ENCODE results near the gene GDF10.

Gene GDF10

DNA sequence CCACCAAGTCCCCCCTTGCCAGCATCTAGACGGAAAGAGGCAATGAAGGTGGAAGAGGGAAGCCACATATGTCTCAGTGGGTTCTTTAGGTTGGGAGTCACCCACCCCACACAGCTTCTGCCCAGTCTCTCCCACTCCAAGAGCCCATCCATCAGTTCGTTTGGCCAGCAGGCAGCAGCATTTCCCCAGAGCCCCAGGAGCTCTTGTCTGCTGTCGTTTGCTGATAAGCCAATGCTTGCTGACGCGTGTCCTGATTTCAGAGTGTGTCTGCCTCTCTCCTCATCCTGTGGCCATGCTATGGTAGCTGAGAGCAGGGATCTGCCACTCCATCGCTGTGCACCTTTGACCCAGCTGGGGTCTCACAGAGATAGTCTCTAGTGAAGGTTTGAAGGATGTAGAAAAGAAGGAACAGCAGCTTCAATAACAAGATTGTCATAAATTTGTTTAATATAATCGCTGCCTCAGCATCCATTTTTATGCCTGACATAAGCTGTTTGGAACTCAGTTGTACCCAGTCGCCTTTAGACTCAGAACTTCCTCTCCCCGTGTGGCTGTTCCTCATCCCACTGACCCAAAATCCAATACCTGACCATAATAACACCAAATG is 39.4 kb upstream of the GDF10 start:
- in situ Hi-C loops (cut with MboI; ENCODE audit: low sequenced_read_pairs) = no loop called here
- Histone ChIP-seq H3K4me1 (no peaks in the 10 kb centered on the region), H3K27me3 (ENCODE audit: low read depth) (no peaks in the 10 kb centered on the region; the same call in 1 of the 2 replicates), H3K9me3 (no peaks in the 10 kb centered on the region), H3K36me3 (replicated peaks) (no peaks in the 10 kb centered on the region), H3K4me3 (no peak overlapping the region)
- DNase-seq (ENCODE audit: low spot score in 2 of 2) = no peak

DNA sequence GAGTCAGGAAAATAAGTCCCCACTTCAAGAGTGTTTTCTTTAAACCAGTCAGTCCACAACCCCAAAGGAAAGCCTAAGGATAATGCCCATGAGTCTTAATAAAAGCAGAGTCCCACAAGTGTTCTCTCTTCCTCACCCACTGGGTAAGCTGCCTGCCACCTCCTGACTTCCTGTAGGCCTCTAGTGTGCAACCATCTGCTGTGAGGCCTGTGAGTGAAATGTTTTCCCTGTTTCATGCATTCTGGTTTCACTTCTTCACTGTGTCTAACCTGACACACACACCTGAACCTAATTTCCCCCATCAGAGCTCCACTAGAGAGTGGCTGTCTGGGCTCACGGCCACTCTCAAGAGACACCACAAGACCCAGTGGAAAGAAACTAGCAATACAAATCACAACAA is 38.9 kb upstream of the GDF10 start:
- Histone ChIP-seq H3K27me3 (ENCODE audit: low read depth) (no peaks in the 10 kb centered on the region; the same call in 1 of the 2 replicates), H3K36me3 (replicated peaks) (no peaks in the 10 kb centered on the region), H3K9me3 (no peaks in the 10 kb centered on the region), H3K4me1 (no peaks in the 10 kb centered on the region), H3K4me3 (no peak overlapping the region)
- DNase-seq (ENCODE audit: low spot score in 2 of 2) = no peak
- in situ Hi-C loops (cut with MboI; ENCODE audit: low sequenced_read_pairs) = no loop called here

DNA sequence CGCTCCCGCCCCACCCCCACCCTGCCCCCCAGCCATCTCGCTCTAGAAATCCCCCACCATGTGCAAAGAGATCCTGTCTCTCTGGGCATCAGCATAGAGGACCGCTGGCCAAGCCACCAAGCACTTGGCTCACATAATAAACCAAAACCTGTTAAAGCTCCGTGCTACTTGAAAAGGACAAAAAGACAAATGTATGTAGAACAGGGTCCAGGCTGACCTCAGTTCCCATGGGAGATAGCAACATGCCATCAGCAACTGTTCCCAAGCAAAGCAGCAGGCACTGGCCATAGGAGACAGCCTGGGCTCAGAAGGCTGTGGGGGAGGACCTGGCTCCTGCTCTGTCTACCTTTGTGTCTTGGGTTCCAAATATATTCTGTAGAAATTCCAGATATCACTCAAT is 38.4 kb upstream of the GDF10 start:
- H3K9me3 ChIP-seq = no peaks in the 10 kb centered on the region
- in situ Hi-C loops (cut with MboI; ENCODE audit: low sequenced_read_pairs) = no loop called here
- H3K4me1 ChIP-seq = no peaks in the 10 kb centered on the region
- no peaks in the 10 kb centered on the region; the same call in 1 of the 2 replicates for H3K27me3 ChIP-seq (ENCODE audit: low read depth)
- no peak for DNase-seq (ENCODE audit: low spot score in 2 of 2)
- H3K36me3 ChIP-seq (replicated peaks) = no peaks in the 10 kb centered on the region
- no peak overlapping the region for H3K4me3 ChIP-seq

- in situ Hi-C loops (cut with MboI; ENCODE audit: low sequenced_read_pairs) = no loop called here
- Histone ChIP-seq H3K4me1 (no peaks in the 10 kb centered on the region), H3K4me3 (no peak overlapping the region), H3K9me3 (no peaks in the 10 kb centered on the region), H3K36me3 (replicated peaks) (no peaks in the 10 kb centered on the region), H3K27me3 (ENCODE audit: low read depth) (no peaks in the 10 kb centered on the region; the same call in 1 of the 2 replicates)
- no peak for DNase-seq (ENCODE audit: low spot score in 2 of 2)
These were observed 37.1 kb upstream of the GDF10 start for GRCh38 chr10:47262606-47263533.

DNA sequence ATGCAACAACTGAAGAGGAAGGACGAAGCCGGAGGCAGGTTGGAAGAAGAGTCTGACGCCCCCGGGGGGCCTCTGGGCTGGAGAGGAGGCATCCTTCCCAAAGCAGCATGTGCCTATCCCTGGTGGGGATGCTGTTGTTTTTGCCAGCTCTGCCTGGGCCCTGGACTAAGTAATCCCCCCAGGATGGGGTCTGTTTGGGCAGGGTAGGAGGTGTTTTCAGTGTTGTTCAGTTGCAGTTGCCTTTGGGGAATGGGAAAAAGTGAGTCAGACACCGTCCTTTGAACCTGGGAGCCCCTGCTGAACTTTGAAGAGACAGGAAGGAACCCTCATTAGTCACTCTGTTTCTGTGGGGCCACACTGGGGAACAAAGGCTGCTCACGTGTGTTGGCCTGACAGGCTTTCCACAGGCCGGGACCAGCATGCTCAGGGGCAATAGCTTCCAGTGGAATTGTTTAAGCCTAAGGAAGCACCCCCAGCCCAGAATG is 35.2 kb upstream of the GDF10 start:
- in situ Hi-C loops (cut with MboI; ENCODE audit: low sequenced_read_pairs) = no loop called here
- H3K9me3 ChIP-seq = no peaks in the 10 kb centered on the region
- H3K4me1 ChIP-seq = no peaks in the 10 kb centered on the region
- H3K36me3 ChIP-seq (replicated peaks) = no peaks in the 10 kb centered on the region
- H3K27me3 ChIP-seq (ENCODE audit: low read depth) = no peaks in the 10 kb centered on the region; the same call in 1 of the 2 replicates
- H3K4me3 ChIP-seq = no peak overlapping the region
- DNase-seq (ENCODE audit: low spot score in 2 of 2) = no peak

DNA sequence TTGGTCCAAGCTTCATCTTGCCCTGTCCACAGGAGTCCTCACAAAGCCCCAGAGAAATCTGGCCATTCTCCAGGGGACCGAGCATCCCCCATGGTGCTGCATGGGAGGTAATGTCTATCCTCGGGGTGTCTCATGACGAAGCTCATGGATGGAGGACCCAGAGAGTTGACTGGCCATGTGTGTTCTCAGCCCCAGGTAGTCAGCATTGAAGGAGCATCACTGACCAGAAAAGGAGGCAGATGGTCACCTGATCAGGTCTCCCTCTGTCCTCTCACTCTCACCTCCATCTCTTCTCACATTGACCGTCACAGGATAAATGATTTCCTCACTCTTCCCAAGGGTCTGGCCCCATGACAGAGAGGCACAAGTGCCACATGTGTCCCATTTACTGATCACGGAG is 33.4 kb upstream of the GDF10 start:
- in situ Hi-C loops (cut with MboI; ENCODE audit: low sequenced_read_pairs) = no loop called here
- H3K27me3 ChIP-seq (ENCODE audit: low read depth) = no peaks in the 10 kb centered on the region
- no peaks in the 10 kb centered on the region for H3K36me3 ChIP-seq (replicated peaks)
- no peak for DNase-seq (ENCODE audit: low spot score in 2 of 2)
- H3K9me3 ChIP-seq = no peaks in the 10 kb centered on the region
- H3K4me1 ChIP-seq = no peaks in the 10 kb centered on the region
- H3K4me3 ChIP-seq = no peak overlapping the region

- no peaks in the 10 kb centered on the region for H3K36me3 ChIP-seq (replicated peaks)
- no peak for DNase-seq (ENCODE audit: low spot score in 2 of 2)
- H3K4me3 ChIP-seq = no peak overlapping the region
- no peaks in the 10 kb centered on the region for H3K27me3 ChIP-seq (ENCODE audit: low read depth)
- H3K9me3 ChIP-seq = no peaks in the 10 kb centered on the region
- in situ Hi-C loops (cut with MboI; ENCODE audit: low sequenced_read_pairs) = no loop called here
- no peaks in the 10 kb centered on the region for H3K4me1 ChIP-seq
These were observed 31.3 kb upstream of the GDF10 start for GRCh38 chr10:47268696-47269095.

DNA sequence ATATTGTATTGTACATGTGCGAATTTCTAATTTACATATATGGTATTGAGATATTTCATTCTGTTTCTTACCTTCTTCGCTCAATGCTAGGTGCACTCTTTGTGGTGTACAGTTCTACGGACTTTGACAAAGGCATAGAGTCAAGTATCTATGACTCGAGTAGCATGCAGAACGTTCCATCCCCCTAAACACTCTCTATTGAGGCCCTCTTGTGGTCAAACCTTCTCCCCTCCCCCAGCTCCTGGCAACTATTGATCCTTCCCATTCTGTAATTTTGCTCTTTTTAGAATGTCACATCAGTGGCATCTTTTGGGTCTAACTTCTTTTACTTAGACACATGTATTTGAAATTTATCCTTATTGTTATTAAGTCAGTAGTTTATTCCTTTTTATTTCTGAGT is 30.7 kb upstream of the GDF10 start:
- DNase-seq (ENCODE audit: low spot score in 2 of 2) = no peak
- Histone ChIP-seq H3K9me3 (no peaks in the 10 kb centered on the region), H3K4me1 (no peaks in the 10 kb centered on the region), H3K27me3 (ENCODE audit: low read depth) (no peaks in the 10 kb centered on the region), H3K36me3 (replicated peaks) (no peaks in the 10 kb centered on the region), H3K4me3 (no peak overlapping the region)
- in situ Hi-C loops (cut with MboI; ENCODE audit: low sequenced_read_pairs) = no loop called here

- Histone ChIP-seq H3K4me1 (no peaks in the 10 kb centered on the region), H3K4me3 (no peak overlapping the region), H3K9me3 (no peaks in the 10 kb centered on the region), H3K36me3 (replicated peaks) (no peaks in the 10 kb centered on the region), H3K27me3 (ENCODE audit: low read depth) (no peaks in the 10 kb centered on the region)
- in situ Hi-C loops (cut with MboI; ENCODE audit: low sequenced_read_pairs) = no loop called here
- DNase-seq (ENCODE audit: low spot score in 2 of 2) = no peak
These were observed 23.9 kb upstream of the GDF10 start for GRCh38 chr10:47276071-47276470.

- Histone ChIP-seq H3K27me3 (ENCODE audit: low read depth) (no peaks in the 10 kb centered on the region), H3K9me3 (no peaks in the 10 kb centered on the region), H3K4me1 (no peaks in the 10 kb centered on the region), H3K36me3 (replicated peaks) (no peaks in the 10 kb centered on the region), H3K4me3 (no peak overlapping the region)
- DNase-seq (ENCODE audit: low spot score in 2 of 2) = no peak
- in situ Hi-C loops (cut with MboI; ENCODE audit: low sequenced_read_pairs) = no loop called here
These were observed 23.2 kb upstream of the GDF10 start for GRCh38 chr10:47276576-47277351.

DNA sequence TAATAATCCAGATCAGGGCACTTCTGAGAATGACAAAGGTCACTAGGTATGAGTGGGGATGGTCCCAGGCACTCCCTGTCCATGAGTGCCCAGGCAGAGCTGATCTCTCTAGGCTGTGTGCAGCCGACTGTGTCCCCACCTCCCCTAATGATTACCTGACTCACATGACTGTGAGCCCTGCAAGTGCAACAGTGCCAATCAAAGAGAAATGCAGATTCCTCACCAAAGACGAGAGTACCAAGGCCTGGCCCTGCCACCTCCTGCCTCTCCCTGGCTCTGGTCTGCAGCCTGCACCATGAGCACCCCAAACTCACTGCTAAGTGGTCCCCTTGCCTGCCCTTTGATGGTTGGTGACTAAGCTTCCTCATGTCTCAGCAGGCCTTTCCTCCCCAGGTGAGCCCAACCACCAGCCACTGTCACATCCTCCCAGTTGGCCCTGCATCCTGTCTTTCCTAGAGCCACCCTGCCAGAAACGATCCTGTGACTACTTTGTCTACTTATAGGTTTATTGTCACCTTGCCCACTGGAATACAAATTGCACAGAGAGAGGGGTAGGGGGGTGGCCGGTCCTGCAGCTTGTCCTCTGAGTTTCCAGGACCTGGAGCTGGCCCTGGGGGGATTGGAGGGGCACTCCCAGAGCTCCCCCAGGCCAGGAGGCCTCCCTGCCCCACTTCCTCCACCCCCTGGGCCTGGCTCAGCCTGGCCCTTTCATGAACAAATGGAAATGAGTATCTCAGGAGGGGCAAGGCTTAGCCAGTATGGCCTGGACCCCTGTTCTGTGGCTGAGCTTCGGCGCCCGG is 22.4 kb upstream of the GDF10 start:
- in situ Hi-C loops (cut with MboI; ENCODE audit: low sequenced_read_pairs) = no loop called here
- Histone ChIP-seq H3K36me3 (replicated peaks) (no peaks in the 10 kb centered on the region), H3K4me3 (no peak overlapping the region), H3K4me1 (no peaks in the 10 kb centered on the region), H3K9me3 (no peaks in the 10 kb centered on the region), H3K27me3 (ENCODE audit: low read depth) (no peaks in the 10 kb centered on the region)
- DNase-seq (ENCODE audit: low spot score in 2 of 2) = no peak

DNA sequence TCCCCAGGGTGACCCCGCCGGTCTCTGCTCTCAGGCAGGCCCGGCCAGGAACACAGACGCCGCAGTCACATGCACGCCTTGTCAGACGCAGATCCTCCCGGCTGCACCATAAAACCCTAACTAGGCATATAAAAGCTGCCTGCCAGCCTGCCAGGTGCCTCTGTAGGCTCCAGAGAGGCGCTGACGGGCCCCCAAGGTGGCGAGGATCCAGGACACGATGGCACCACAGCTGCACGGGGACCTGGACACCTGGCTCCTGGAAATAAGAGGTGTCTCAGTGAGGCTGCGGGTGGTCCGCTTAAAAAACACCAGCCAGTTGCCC is 21.9 kb upstream of the GDF10 start:
- in situ Hi-C loops (cut with MboI; ENCODE audit: low sequenced_read_pairs) = no loop called here
- H3K9me3 ChIP-seq = no peaks in the 10 kb centered on the region
- no peaks in the 10 kb centered on the region for H3K4me1 ChIP-seq
- H3K27me3 ChIP-seq (ENCODE audit: low read depth) = no peaks in the 10 kb centered on the region
- no peaks in the 10 kb centered on the region for H3K36me3 ChIP-seq (replicated peaks)
- no peak for DNase-seq (ENCODE audit: low spot score in 2 of 2)
- H3K4me3 ChIP-seq = no peak overlapping the region

DNA sequence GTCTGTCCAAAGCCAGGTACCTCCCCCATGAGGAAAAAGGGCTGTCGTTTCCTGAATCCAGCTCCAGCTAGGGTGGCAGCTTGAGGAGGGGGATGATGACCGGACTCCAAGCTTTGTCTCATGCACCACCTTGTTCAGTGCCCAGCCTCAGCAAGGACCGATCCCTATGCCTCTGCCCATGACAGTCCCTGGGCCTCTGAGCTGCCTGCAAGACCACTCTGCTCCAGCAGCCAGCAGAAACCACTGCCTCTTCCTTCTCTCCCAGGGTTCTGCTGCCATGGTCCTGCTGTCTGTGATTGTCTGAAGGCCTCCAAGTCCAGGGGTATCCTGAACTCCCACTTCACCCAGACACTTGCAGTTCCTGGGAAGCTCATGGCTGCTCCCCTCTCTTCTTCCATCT is 21.3 kb upstream of the GDF10 start:
- DNase-seq (ENCODE audit: low spot score in 2 of 2) = no peak
- Histone ChIP-seq H3K4me3 (no peak overlapping the region), H3K27me3 (ENCODE audit: low read depth) (no peaks in the 10 kb centered on the region), H3K36me3 (replicated peaks) (no peaks in the 10 kb centered on the region), H3K4me1 (no peaks in the 10 kb centered on the region), H3K9me3 (no peaks in the 10 kb centered on the region)
- in situ Hi-C loops (cut with MboI; ENCODE audit: low sequenced_read_pairs) = no loop called here

Measured in HAP-1 (cell line).